IMR-90 (cell line): ENCODE results near the gene AP2M1. TPM values are rescaled to one million over a fixed set of nuclear protein-coding genes. Genes with fewer than 3 reads are reported as not detected.

ENCODE experiments used
- ATAC-seq: fragments of 200-7000 bp; cut with Tn5 transposase; 2 replicates; pipeline ENCODE4 v1.9.1; 2020; ENCODE audit warnings: low read depth, mild to moderate bottlenecking, moderate library complexity
- BruUV-seq: library from RNA; stranded (reverse); fragments of 400-500 nt; replicated peaks from 2 replicates; lab custom pipeline; 2021; lab: Mats Ljungman, UMichigan
- CTCF ChIA-PET: fragments of 300-600 bp; formaldehyde crosslinking; extraction: SDS; loops from one replicate; lab custom pipeline; 2021; ENCODE audit warnings: antibody characterized with exemption; lab: Yijun Ruan, JAX
- POLR2A ChIA-PET: fragments of 300-600 bp; sonication (Branson Sonifier 250); formaldehyde crosslinking; loops from one replicate; lab custom pipeline; 2022; ENCODE audit warnings: antibody characterized with exemption; ENCODE audit not compliant: unreplicated experiment; lab: Charles Lee
- DNase-seq: peaks from one replicate; pipeline ENCODE4 v3.0.0; 2013
- H2AFZ ChIP-seq: replicated peaks from 2 replicates; pipeline ENCODE3; 2013; ENCODE audit warnings: low read length, mild to moderate bottlenecking; ENCODE audit not compliant: poor library complexity
- H2AK5ac ChIP-seq: 2 replicates; pipeline ENCODE4 v1.6.1; 2013; ENCODE audit warnings: low read depth, low read length, inconsistent platforms
- H2AK9ac ChIP-seq: replicated peaks from 2 replicates; pipeline ENCODE3; 2013; ENCODE audit warnings: mild to moderate bottlenecking, low read depth, low read length, moderate library complexity; ENCODE audit not compliant: poor library complexity
- H2BK120ac ChIP-seq: 2 replicates; pipeline ENCODE4 v1.6.1; 2013; ENCODE audit warnings: low read depth, low read length, inconsistent platforms
- H2BK15ac ChIP-seq: 3 replicates; pipeline ENCODE4 v1.6.1; 2013; ENCODE audit warnings: low read depth, low read length, inconsistent platforms
- H2BK20ac ChIP-seq: 2 replicates; pipeline ENCODE4 v1.6.1; 2013; ENCODE audit warnings: low read depth, mild to moderate bottlenecking, inconsistent platforms, low read length, moderate library complexity
- H2BK5ac ChIP-seq: 2 replicates; pipeline ENCODE4 v1.6.1; 2013; ENCODE audit warnings: mild to moderate bottlenecking, low read depth, low read length, inconsistent platforms; ENCODE audit not compliant: poor library complexity, severe bottlenecking
- H3K14ac ChIP-seq: replicated peaks from 2 replicates; pipeline ENCODE4 v1.6.1; 2013; ENCODE audit warnings: low read depth, low read length, inconsistent platforms
- H3K18ac ChIP-seq: 2 replicates; pipeline ENCODE4 v1.6.1; 2013; ENCODE audit warnings: low read depth, low read length, control low read depth
- H3K23ac ChIP-seq: 2 replicates; pipeline ENCODE4 v1.6.1; 2013; ENCODE audit warnings: low read depth, low read length, inconsistent platforms
- H3K27ac ChIP-seq: 2 replicates; pipeline ENCODE4 v1.5.1; 2013; ENCODE audit warnings: mild to moderate bottlenecking, control low read depth, low read length; ENCODE audit not compliant: insufficient read depth
- H3K27me3 ChIP-seq: 2 replicates; pipeline ENCODE4 v1.6.1; 2013; ENCODE audit warnings: low read length; ENCODE audit not compliant: control insufficient read depth, insufficient read depth
- H3K36me3 ChIP-seq: 2 replicates; pipeline ENCODE4 v1.6.1; 2013; ENCODE audit warnings: low read length, mixed read lengths; ENCODE audit not compliant: control insufficient read depth, insufficient read depth
- H3K4ac ChIP-seq: 2 replicates; pipeline ENCODE4 v1.6.1; 2013; ENCODE audit warnings: low read depth, low read length, inconsistent platforms
- H3K4me1 ChIP-seq: 2 replicates; pipeline ENCODE4 v1.6.1; 2013; ENCODE audit warnings: low read length, mixed read lengths; ENCODE audit not compliant: control insufficient read depth, insufficient read depth
- H3K4me2 ChIP-seq: 2 replicates; pipeline ENCODE4 v1.6.1; 2013; ENCODE audit warnings: low read depth, mild to moderate bottlenecking, control low read depth, low read length, moderate library complexity
- H3K4me3 ChIP-seq: 2 replicates; pipeline ENCODE4 v1.5.1; 2013; ENCODE audit warnings: low read depth, mild to moderate bottlenecking, control low read depth, low read length, moderate library complexity; ENCODE audit not compliant: insufficient read depth
- H3K56ac ChIP-seq: 2 replicates; pipeline ENCODE4 v1.6.1; 2013; ENCODE audit warnings: low read length, inconsistent platforms; ENCODE audit not compliant: insufficient read depth; ENCODE audit errors: extremely low read depth
- H3K79me1 ChIP-seq, 2 experiments: 2 replicates each; pipeline ENCODE4 v1.6.1; 2013; ENCODE audit warnings: low read length in 2 of 2, inconsistent platforms in 1 of 2, low read depth in 1 of 2
- H3K9ac ChIP-seq: 2 replicates; pipeline ENCODE4 v1.6.1; 2013; ENCODE audit warnings: low read depth, low read length, control low read depth
- H3K9me1 ChIP-seq: 2 replicates; pipeline ENCODE4 v1.6.1; 2013; ENCODE audit warnings: low read length, inconsistent platforms; ENCODE audit not compliant: insufficient read depth
- H3K9me3 ChIP-seq: 2 replicates; pipeline ENCODE4 v1.6.1; 2013; ENCODE audit warnings: low read length; ENCODE audit not compliant: control insufficient read depth, insufficient read depth
- H4K20me1 ChIP-seq: 2 replicates; pipeline ENCODE4 v1.6.1; 2013; ENCODE audit warnings: low read length, inconsistent platforms; ENCODE audit not compliant: insufficient read depth
- H4K5ac ChIP-seq: 2 replicates; pipeline ENCODE4 v1.6.1; 2013; ENCODE audit warnings: mild to moderate bottlenecking, low read depth, low read length, control low read depth
- H4K8ac ChIP-seq, 2 experiments: 2 replicates each; pipeline ENCODE4 v1.6.1; 2013; ENCODE audit warnings: low read depth in 2 of 2, low read length in 2 of 2, control low read depth in 1 of 2, inconsistent platforms in 1 of 2
- H4K91ac ChIP-seq: 2 replicates; pipeline ENCODE4 v1.6.1; 2013; ENCODE audit warnings: low read depth, low read length, inconsistent platforms; ENCODE audit not compliant: insufficient read depth
- BHLHE40 ChIP-seq: fragments of 150-350 bp; IDR thresholded peaks from 2 replicates; pipeline ENCODE4 v1.6.1; 2016; ENCODE audit warnings: mild to moderate bottlenecking, low read depth, low read length
- ELK1 ChIP-seq: fragments of 150-350 bp; IDR thresholded peaks from 2 replicates; pipeline ENCODE4 v1.6.1; 2016; ENCODE audit warnings: low read depth, mild to moderate bottlenecking, low read length, moderate library complexity, borderline replicate concordance
- MXI1 ChIP-seq: IDR thresholded peaks from 2 replicates; pipeline ENCODE4 v1.6.1; 2012; ENCODE audit warnings: low read depth, mild to moderate bottlenecking, low read length, moderate library complexity, borderline replicate concordance
- RFX5 ChIP-seq: IDR thresholded peaks from 2 replicates; pipeline ENCODE4 v1.8.0; 2012; ENCODE audit warnings: low read depth, mild to moderate bottlenecking, low read length, moderate library complexity
- WGBS, 2 experiments: methylation state at CpG; one replicate each; pipeline versions ENCODE4 v1.1.5 to v1.1.7; 2013; ENCODE audit warnings: missing lambda C conversion rate in 2 of 2; ENCODE audit not compliant: insufficient read length in 1 of 2; ENCODE audit errors: extremely low coverage in 2 of 2; 5-methylcytosine and 5-hydroxymethylcytosine counted together
- dilution Hi-C: fragments of 300-500 bp; cut with HindIII; formaldehyde crosslinking; loops from one replicate; pipeline ENCODE4 v1.14.3; 2018; ENCODE audit warnings: low sequenced_read_pairs; ENCODE audit not compliant: unreplicated experiment
- in situ Hi-C: fragments of 300-500 bp; cut with MboI; formaldehyde crosslinking; loops from 3 replicates; pipeline ENCODE4 v1.14.3; 2019; ENCODE audit warnings: low sequenced_read_pairs, inconsistent platforms, mixed read lengths
- intact Hi-C: fragments of 100-400 bp; cut with micrococcal nuclease; formaldehyde crosslinking; loops from 2 replicates; pipeline ENCODE4 v1.10.0; 2022
- polyA plus RNA-seq, 3 experiments: library from polyadenylated mRNA; depleted of rRNA; stranded (reverse); fragments of >200 nt; gene quantifications; 2 replicates each; pipeline ENCODE4 v1.2.3, GENCODE V29; 2012; ENCODE audit warnings: low replicate concordance in 1 of 3
- total RNA-seq: library from RNA; depleted of rRNA; stranded (reverse); fragments of >200 nt; gene quantifications from 2 replicates; pipeline ENCODE4 v1.2.3, GENCODE V29; 2012

The AP2M1 gene
- total and polyA plus RNA-seq, 2 of the 4 experiments (the other 2 are of a cell fraction): 876 to 1,065 TPM

- Histone ChIP-seq H2AK9ac (peak overlapping the region; percentile 95), H3K56ac (peak overlapping the region; percentile 89), H3K4ac (peak overlapping the region; percentile 95), H3K23ac (peak overlapping the region; percentile 69), H3K36me3 (peaks cover 5% of the 10 kb centered on the region), H2BK15ac (peak overlapping the region; percentile 84; the same call in 1 of the 3 replicates), H3K9ac (peak overlapping the region; percentile 95), H4K91ac (peak overlapping the region; percentile 83), H3K27ac (peak overlapping the region; percentile 87), H3K4me1 (no peaks in the 10 kb centered on the region; the same call in 1 of the 2 replicates), H4K8ac (peak overlapping the region; percentile 57 to 98), H3K18ac (peak overlapping the region; percentile 76), H3K4me3 (peak overlapping the region; percentile 91), H2BK20ac (peak overlapping the region; percentile 36; the same call in 1 of the 2 replicates), H4K20me1 (no peaks in the 10 kb centered on the region; the same call in 1 of the 2 replicates), H3K9me1 (peaks cover 7% of the 10 kb centered on the region), H4K5ac (peak overlapping the region; percentile 41), H3K4me2 (peak overlapping the region; percentile 77), H3K27me3 (no peaks in the 10 kb centered on the region), H3K79me1 (peaks cover 3 to 37% of the 10 kb centered on the region in 2 experiments; a peak in 2 of 4 replicates), H3K9me3 (no peaks in the 10 kb centered on the region), H2AK5ac (peak overlapping the region; percentile 61; the same call in 1 of the 2 replicates), H2BK120ac (peak overlapping the region; percentile 69), H2AFZ (peak overlapping the region; percentile 98), H2BK5ac (peak overlapping the region; percentile 88), H3K14ac (peak overlapping the region; percentile 97)
- no TSS peak for BruUV-seq
- TF ChIP-seq BHLHE40 (no peak), MXI1 (no peak), ELK1 (no peak), RFX5 (no peak)
- ChIA-PET POLR2A (no interaction called here), CTCF (interaction anchor here (0.6 kb wide), 1 partner anchor 91 kb away, joined by 3 read pairs; no protein-coding TSS in a partner anchor)
- intact Hi-C loops: loop anchor here (1.0 to 2.0 kb wide), 3 partner anchors 114 to 239 kb away; partner anchors contain the start of genes ABCC5, ALG3 and EEF1AKMT4
- ATAC-seq: peak; percentile 38
- no peak for DNase-seq
- dilution Hi-C loops: no loop called here
- in situ Hi-C loops: no loop called here
- 0% methylated on average over 5 of the region's 21 CpGs; no CpG with 5 or more reads in 1 of the 2 experiments for WGBS, 2 experiments
Observed at GRCh38 chr3:184134746-184135148, 39.9 kb upstream of the AP2M1 start.
